Endothelial cell of umbilical vein (primary cell): ENCODE measurements around the gene RNF150. TPM values are rescaled to one million over a fixed set of nuclear protein-coding genes. Genes with fewer than 3 reads are reported as not detected.

Source experiments
- BruUV-seq: library from RNA; stranded (reverse); fragments of 400-500 nt; replicated peaks from 2 replicates; lab custom pipeline; 2021; lab: Mats Ljungman, UMichigan
- CTCF ChIA-PET: fragments of 300-600, 350-600 bp; sonication (Branson Sonifier 250); formaldehyde crosslinking; loops from one replicate; lab custom pipeline; 2021; ENCODE audit warnings: antibody characterized with exemption, inconsistent platforms; lab: Charles Lee
- POLR2A ChIA-PET: fragments of 300-600, 350-600 bp; sonication (Branson Sonifier 250); formaldehyde crosslinking; loops from one replicate; lab custom pipeline; 2021; ENCODE audit warnings: antibody characterized with exemption, inconsistent platforms; lab: Charles Lee
- DNase-seq: peaks from one replicate; pipeline ENCODE4 v3.0.0-alpha.2; 2011; ENCODE audit warnings: low read depth, low spot score
- FAIRE-seq: peaks from 2 replicates; lab custom pipeline; 2011; peaks lifted over from hg19 to GRCh38; lab: Jason Lieb, UNC
- H2AFZ ChIP-seq: 2 replicates; pipeline ENCODE4 v1.6.0; 2012; ENCODE audit warnings: low read depth, low read length, control low read depth, inconsistent platforms
- H3K27ac ChIP-seq: 2 replicates; pipeline ENCODE4 v1.5.1; 2011; ENCODE audit warnings: low read depth, mild to moderate bottlenecking, control low read depth, low read length, moderate library complexity; ENCODE audit not compliant: insufficient read depth
- H3K27me3 ChIP-seq, 2 experiments: 2 replicates each; pipeline versions ENCODE4 v1.6.0 to v1.6.1; 2011; ENCODE audit warnings: low read length in 2 of 2, mixed read lengths in 1 of 2; ENCODE audit not compliant: control insufficient read depth in 2 of 2, insufficient read depth in 2 of 2
- H3K36me3 ChIP-seq, 2 experiments: 2 replicates in 1 of 2; 3 replicates in 1 of 2; pipeline ENCODE4 v1.5.1; 2011; ENCODE audit warnings: low read length in 2 of 2, mild to moderate bottlenecking in 1 of 2, moderate library complexity in 1 of 2; ENCODE audit not compliant: control insufficient read depth in 2 of 2, insufficient read depth in 2 of 2; ENCODE audit errors: extremely low read depth in 1 of 2
- H3K4me1 ChIP-seq: 3 replicates; pipeline ENCODE4 v1.5.1; 2011; ENCODE audit warnings: mild to moderate bottlenecking, low read length; ENCODE audit not compliant: control insufficient read depth, insufficient read depth; ENCODE audit errors: extremely low read depth
- H3K4me2 ChIP-seq: 2 replicates; pipeline ENCODE4 v1.6.1; 2011; ENCODE audit warnings: low read length, control low read depth, mixed read lengths; ENCODE audit not compliant: insufficient read depth
- H3K4me3 ChIP-seq, 3 experiments: fragments of 200-600 bp in 1 of 3; sonication (generic), shearing (Covaris generic) in 1 of 3; replicated peaks in 1 of 3; 2 replicates each; pipeline ENCODE4 v1.5.1; 2011 to 2016; ENCODE audit warnings: control low read depth in 3 of 3, low read length in 3 of 3, mild to moderate bottlenecking in 2 of 3, inconsistent platforms in 1 of 3, low read depth in 1 of 3, moderate library complexity in 1 of 3; ENCODE audit not compliant: insufficient read depth in 1 of 3
- H3K79me2 ChIP-seq: 2 replicates; pipeline ENCODE4 v1.6.0; 2012; ENCODE audit warnings: low read length, inconsistent platforms; ENCODE audit not compliant: control insufficient read depth, insufficient read depth
- H3K9ac ChIP-seq: replicated peaks from 2 replicates; pipeline ENCODE3; 2011; ENCODE audit warnings: low read length, control low read depth; ENCODE audit not compliant: insufficient read depth; ENCODE audit errors: extremely low read depth
- H3K9me1 ChIP-seq: replicated peaks from 3 replicates; pipeline ENCODE4 v1.6.0; 2011; ENCODE audit warnings: mild to moderate bottlenecking, low read length; ENCODE audit not compliant: control insufficient read depth, insufficient read depth; ENCODE audit errors: extremely low read depth
- H3K9me3 ChIP-seq: replicated peaks from 2 replicates; pipeline ENCODE4 v1.5.1; 2012; ENCODE audit warnings: low read length, inconsistent platforms; ENCODE audit not compliant: control insufficient read depth, insufficient read depth
- H4K20me1 ChIP-seq: replicated peaks from 2 replicates; pipeline ENCODE3; 2011; ENCODE audit warnings: mild to moderate bottlenecking, low read length; ENCODE audit not compliant: control insufficient read depth, insufficient read depth; ENCODE audit errors: extremely low read depth
- CTCF ChIP-seq, 2 donors: IDR thresholded peaks; 1 replicate in 1 of 2; 2 replicates in 1 of 2; pipeline ENCODE4 v1.5.1; 2011; ENCODE audit warnings: low read length in 2 of 2, mild to moderate bottlenecking in 2 of 2, moderate library complexity in 2 of 2, control low read depth in 1 of 2, inconsistent platforms in 1 of 2, low read depth in 1 of 2; ENCODE audit not compliant: insufficient read depth in 1 of 2; ENCODE audit errors: extremely low read depth in 1 of 2
- EZH2 ChIP-seq: IDR thresholded peaks from 2 replicates; pipeline ENCODE4 v1.6.1; 2012; ENCODE audit warnings: borderline replicate concordance, low read depth, mild to moderate bottlenecking, moderate library complexity, low read length, inconsistent platforms; ENCODE audit not compliant: severe bottlenecking
- FOS ChIP-seq: IDR thresholded peaks from 2 replicates; pipeline ENCODE4 v1.6.1; 2011; ENCODE audit warnings: mild to moderate bottlenecking, low read length, moderate library complexity, borderline replicate concordance; ENCODE audit not compliant: insufficient read depth
- GATA2 ChIP-seq: IDR thresholded peaks from 2 replicates; pipeline ENCODE4 v1.7.0; 2011; ENCODE audit warnings: low read depth, mild to moderate bottlenecking, moderate library complexity, mixed read lengths, low read length; ENCODE audit not compliant: insufficient read length, insufficient read depth
- JUN ChIP-seq: IDR thresholded peaks from 2 replicates; pipeline ENCODE4 v1.6.1; 2011; ENCODE audit warnings: borderline replicate concordance, low read depth; ENCODE audit not compliant: insufficient read length, insufficient read depth
- MAX ChIP-seq: IDR thresholded peaks from 2 replicates; pipeline ENCODE4 v1.6.1; 2011; ENCODE audit not compliant: insufficient read depth, insufficient read length
- MYC ChIP-seq: IDR thresholded peaks from one replicate; pipeline ENCODE4 v1.6.1; 2011; ENCODE audit warnings: mild to moderate bottlenecking, low read depth, low read length
- POLR2A ChIP-seq: IDR thresholded peaks from 2 replicates; pipeline ENCODE4 v1.6.1; 2012; ENCODE audit warnings: low read depth, mild to moderate bottlenecking, control low read depth, low read length
- POLR2AphosphoS5 ChIP-seq: IDR thresholded peaks from 2 replicates; pipeline ENCODE4 v1.6.1; 2012; ENCODE audit warnings: low read depth, mild to moderate bottlenecking, control low read depth, low read length, moderate library complexity; ENCODE audit not compliant: insufficient read depth
- dilution Hi-C: fragments of 300-500 bp; cut with MboI; formaldehyde crosslinking; loops from one replicate; pipeline ENCODE4 v1.15.0; 2019; ENCODE audit warnings: low sequenced_read_pairs; ENCODE audit not compliant: extremely low pct_ligation_motif_present
- intact Hi-C: fragments of 100-400 bp; cut with micrococcal nuclease; formaldehyde crosslinking; loops from one replicate; pipeline ENCODE4 v1.10.0; 2022
- polyA plus RNA-seq, 4 experiments: library from polyadenylated mRNA; depleted of rRNA in 3 of 4; stranded (reverse) in 3 of 4; unstranded in 1 of 4; fragments of >200 nt; gene quantifications; 2 replicates each; pipeline versions ENCODE4 v1.2.1 to v1.2.3, GENCODE V29; 2011 to 2012; ENCODE audit warnings: missing spikeins in 1 of 4
- total RNA-seq: library from RNA; stranded (reverse); gene quantifications from 2 replicates; pipeline ENCODE4 v1.2.3, GENCODE V29; 2021

Gene RNF150
- total and polyA plus RNA-seq, 2 donors (not counting 3 experiments of a cell fraction or from before 2014, with no cell fraction given) = 0.33 to 0.35 TPM

- CTCF ChIA-PET = no interaction called here
- Histone ChIP-seq H3K4me2 (no peak overlapping the region), H3K9me1 (no peaks in the 10 kb centered on the region), H3K4me1 (no peaks in the 10 kb centered on the region), H3K27me3 (no peaks in the 10 kb centered on the region), H3K9me3 (no peaks in the 10 kb centered on the region), H3K79me2 (no peaks in the 10 kb centered on the region), H2AFZ (no peak overlapping the region), H3K4me3 (no peak overlapping the region), H4K20me1 (no peaks in the 10 kb centered on the region), H3K27ac (no peak overlapping the region), H3K9ac (no peak overlapping the region), H3K36me3 (no peaks in the 10 kb centered on the region)
- no TSS peak for BruUV-seq
- intact Hi-C loops = no loop called here
- POLR2A ChIA-PET = no interaction called here
- FAIRE-seq (no peak), DNase-seq (no peak)
- TF ChIP-seq MAX (no peak), EZH2 (no peak), FOS (no peak), CTCF (IDR thresholded peaks at IDR 0.05; ENCODE audit: extremely low read depth in 1 of 2, insufficient read depth in 1 of 2, low read depth in 1 of 2, low read length in 2 of 2) (no peak), MYC (no peak), POLR2A (no peak), GATA2 (no peak), POLR2AphosphoS5 (no peak), JUN (no peak)
- dilution Hi-C loops = no loop called here
These were observed 52.6 kb downstream of the RNF150 start for GRCh38 chr4:141080668-141081067.
